ENCODE data around the gene EGF.

The EGF gene

GRCh38 chr4:110041735-110042134, 129.1 kb downstream of the EGF start:
- DNase-seq = no peak

GRCh38 chr4:110042545-110043517, 130.1 kb downstream of the EGF start:
- DNase-seq = no peak

- DNase-seq = no peak
These were observed 133.9 kb downstream of the EGF start for GRCh38 chr4:110046588-110047049.

GRCh38 chr4:110049951-110050925, 137.6 kb downstream of the EGF start:
- peak; percentile 26 to 50 for DNase-seq

GRCh38 chr4:110055158-110055768, 142.6 kb downstream of the EGF start:
- DNase-seq = no peak

GRCh38 chr4:110058677-110059076, 146.0 kb downstream of the EGF start:
- no peak for DNase-seq

- DNase-seq = peak in 1 of 2 donors; percentile 15
These were observed 147.0 kb downstream of the EGF start for GRCh38 chr4:110059556-110060191.

GRCh38 chr4:110061076-110061475, 148.4 kb downstream of the EGF start:
- DNase-seq = no peak
